EL (cell line): Measurements from ENCODE around the gene PPP1R14C.
A peak's percentile ranks its signal among the peaks of the same experiment; 100 is the strongest.
"Not testable (repeated sequence)": the region's sequence is repeated elsewhere in the genome, so short reads cannot be mapped to it uniquely, and the experiment has no call there.

Source experiments
- DNase-seq: peaks from one replicate; pipeline ENCODE4 v3.0.0-alpha.2; 2016

Gene PPP1R14C

GRCh38 chr6:150228072-150228733 is 85.4 kb downstream of the PPP1R14C start:
- DNase-seq, result no peak

- peak; percentile 58 for DNase-seq
Measured at GRCh38 chr6:150229436-150230163, 86.8 kb downstream of the PPP1R14C start.

- no peak for DNase-seq
Measured at GRCh38 chr6:150230164-150230561, 87.3 kb downstream of the PPP1R14C start.

GRCh38 chr6:150230832-150231524 is 88.1 kb downstream of the PPP1R14C start:
- no peak for DNase-seq

GRCh38 chr6:150231525-150231850 is 88.6 kb downstream of the PPP1R14C start:
- DNase-seq, result peak; percentile 52

- DNase-seq, result no peak
Measured at GRCh38 chr6:150233843-150234269, 91.0 kb downstream of the PPP1R14C start.

GRCh38 chr6:150235218-150235617 is 92.4 kb downstream of the PPP1R14C start:
- DNase-seq, result no peak

- no peak for DNase-seq
Measured at GRCh38 chr6:150236114-150236513, 93.3 kb downstream of the PPP1R14C start.

- no peak for DNase-seq
Measured at GRCh38 chr6:150236544-150236943, 93.7 kb downstream of the PPP1R14C start.

GRCh38 chr6:150237626-150238025 is 94.8 kb downstream of the PPP1R14C start:
- DNase-seq, result no peak

GRCh38 chr6:150238336-150238741 is 95.5 kb downstream of the PPP1R14C start:
- peak; percentile 50 for DNase-seq

GRCh38 chr6:150238846-150239407 is 96.1 kb downstream of the PPP1R14C start:
- no peak for DNase-seq

GRCh38 chr6:150241756-150242155 is 98.9 kb downstream of the PPP1R14C start:
- not testable (repeated sequence) for DNase-seq

GRCh38 chr6:150243620-150244314 is 100.9 kb downstream of the PPP1R14C start:
- DNase-seq, result peak; percentile 56

- no peak for DNase-seq
Measured at GRCh38 chr6:150245148-150245935, 102.5 kb downstream of the PPP1R14C start.

- no peak for DNase-seq
Measured at GRCh38 chr6:150247803-150248202, 105.0 kb downstream of the PPP1R14C start.

GRCh38 chr6:150248300-150248699 is 105.5 kb downstream of the PPP1R14C start:
- DNase-seq, result no peak

GRCh38 chr6:150249261-150249660 is 106.4 kb downstream of the PPP1R14C start:
- DNase-seq, result peak; percentile 30

- peak; percentile 42 for DNase-seq
Measured at GRCh38 chr6:150250826-150251225, 108.0 kb downstream of the PPP1R14C start.

GRCh38 chr6:150251566-150252186 is 108.8 kb downstream of the PPP1R14C start:
- DNase-seq, result no peak

- peak; percentile 35 for DNase-seq
Measured at GRCh38 chr6:150252714-150253444, 110.0 kb downstream of the PPP1R14C start.
